GM19467 (cell line): ENCODE measurements around the gene EFNB2.

Source experiments
- ATAC-seq: cut with Tn5 transposase; IDR thresholded peaks from one replicate; pipeline ENCODE4 v1.9.1; 2021; ENCODE audit warnings: mild to moderate bottlenecking, moderate library complexity; ENCODE audit not compliant: unreplicated experiment

Gene EFNB2

GRCh38 chr13:106503730-106504453, 31.6 kb downstream of the EFNB2 start:
- ATAC-seq: no peak

DNA sequence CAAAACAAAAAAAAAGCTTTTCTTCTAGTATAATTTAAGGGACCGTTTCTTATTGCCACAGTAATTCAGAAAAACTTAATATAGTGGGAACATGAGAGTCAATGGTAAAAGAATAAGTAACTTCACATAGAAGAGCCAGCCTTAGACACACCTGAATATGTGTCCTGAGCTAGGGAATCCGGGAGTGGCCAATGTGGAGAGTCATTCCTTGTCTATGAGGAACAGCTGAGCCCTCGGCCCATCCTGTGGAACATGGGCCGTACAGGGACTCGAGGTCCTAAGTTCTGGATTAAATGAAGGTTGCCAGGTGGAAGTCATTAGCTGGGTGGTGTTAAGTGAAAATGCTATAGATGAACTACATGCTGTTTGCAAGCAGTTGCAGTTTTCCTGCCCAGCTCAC, 32.2 kb downstream of the EFNB2 start:
- no peak for ATAC-seq

DNA sequence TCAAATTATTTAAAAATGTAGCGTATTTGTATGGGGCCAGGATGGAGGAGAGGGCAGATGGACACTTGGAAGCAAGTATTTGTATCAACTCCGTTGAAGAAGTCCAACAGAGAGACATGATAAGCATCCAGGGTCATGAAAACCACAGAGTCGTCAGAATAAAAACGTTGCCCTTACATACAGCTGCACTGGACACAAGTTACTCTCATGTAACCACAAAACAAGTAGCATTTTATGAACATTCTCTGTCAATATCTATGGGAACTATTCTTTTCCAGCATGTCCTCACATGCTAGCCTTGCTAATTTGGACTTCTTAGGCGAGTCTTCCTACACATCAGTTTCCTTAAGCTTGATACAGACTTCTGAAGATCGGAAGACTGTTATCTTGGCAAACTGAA, 35.0 kb downstream of the EFNB2 start:
- ATAC-seq: no peak

DNA sequence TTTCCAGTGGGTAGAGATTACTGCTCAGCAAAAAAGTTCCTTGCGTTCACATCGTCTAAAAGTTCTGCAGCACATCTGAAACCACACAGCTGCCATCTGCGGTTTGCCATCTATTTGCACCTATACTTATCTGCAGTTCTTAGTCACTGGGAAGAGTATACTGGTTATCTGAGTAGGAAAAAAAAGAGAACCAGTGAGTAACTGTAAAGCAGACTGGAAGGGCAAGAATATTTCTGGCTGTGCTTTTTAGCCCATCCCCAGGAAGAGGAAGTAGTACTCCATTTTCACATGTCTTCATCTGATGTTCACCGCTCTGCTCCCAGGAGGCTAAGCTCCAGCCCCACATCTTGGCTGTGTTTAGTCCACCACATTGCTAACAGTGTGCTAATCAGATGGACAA, 35.6 kb downstream of the EFNB2 start:
- peak; percentile 39 for ATAC-seq

- no peak for ATAC-seq
Observed at GRCh38 chr13:106499113-106499512, 36.3 kb downstream of the EFNB2 start.

DNA sequence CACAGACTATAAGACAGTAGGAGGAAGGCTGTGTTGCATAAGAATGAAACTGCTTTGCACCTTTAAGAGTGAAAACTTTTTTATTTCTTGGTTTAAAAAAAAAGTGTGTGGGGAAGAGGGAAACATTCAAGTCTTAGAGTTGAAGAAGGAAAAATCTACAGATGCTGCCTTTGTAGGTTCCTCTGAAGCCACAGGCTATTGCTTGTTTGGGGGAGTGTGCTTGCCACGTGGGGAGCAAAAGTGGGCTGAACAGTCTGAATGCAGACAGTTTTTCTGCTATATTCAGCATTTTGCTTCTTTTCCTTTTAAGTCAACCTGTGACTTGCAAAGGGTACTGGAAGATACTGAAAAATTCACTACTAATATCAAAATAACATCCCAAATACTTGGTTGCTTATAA, 36.9 kb downstream of the EFNB2 start:
- ATAC-seq: no peak

DNA sequence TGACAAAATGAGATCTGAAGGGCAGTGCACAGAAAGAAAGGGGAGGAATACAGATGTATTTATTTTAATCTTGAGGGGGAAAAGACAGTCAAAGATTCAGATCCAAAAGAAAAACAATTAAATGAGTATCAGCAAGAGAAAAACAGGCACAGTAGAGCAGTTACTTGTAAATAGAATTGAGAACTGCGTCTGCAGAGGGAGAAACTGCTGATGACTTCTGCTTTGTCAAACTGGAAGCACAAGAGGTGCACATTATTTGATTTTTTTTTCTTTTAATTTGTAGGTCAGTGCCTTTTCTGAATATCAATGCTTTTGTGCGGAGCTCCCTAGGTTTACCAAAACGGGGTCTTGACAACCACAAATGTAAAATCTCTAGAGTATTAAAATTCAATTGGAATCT, 37.3 kb downstream of the EFNB2 start:
- ATAC-seq: no peak

DNA sequence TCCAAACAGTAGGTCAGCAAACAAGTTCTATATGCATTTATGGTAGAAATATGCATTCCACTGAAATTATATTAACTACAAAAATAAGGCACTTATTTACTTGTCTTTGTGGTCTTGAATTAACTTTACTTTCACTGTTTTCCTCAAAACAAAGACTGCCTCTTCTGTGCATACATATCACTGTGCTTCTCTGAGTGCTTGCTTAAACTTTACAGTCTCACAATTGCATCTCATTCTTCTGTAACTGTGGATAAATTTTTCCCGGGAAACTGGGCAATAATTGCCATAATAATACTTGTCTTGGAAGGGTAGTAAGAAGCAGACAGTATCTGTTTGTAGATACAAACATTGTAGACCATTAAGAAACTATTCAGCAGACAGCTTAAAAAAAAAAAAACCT, 38.4 kb downstream of the EFNB2 start:
- no peak for ATAC-seq

DNA sequence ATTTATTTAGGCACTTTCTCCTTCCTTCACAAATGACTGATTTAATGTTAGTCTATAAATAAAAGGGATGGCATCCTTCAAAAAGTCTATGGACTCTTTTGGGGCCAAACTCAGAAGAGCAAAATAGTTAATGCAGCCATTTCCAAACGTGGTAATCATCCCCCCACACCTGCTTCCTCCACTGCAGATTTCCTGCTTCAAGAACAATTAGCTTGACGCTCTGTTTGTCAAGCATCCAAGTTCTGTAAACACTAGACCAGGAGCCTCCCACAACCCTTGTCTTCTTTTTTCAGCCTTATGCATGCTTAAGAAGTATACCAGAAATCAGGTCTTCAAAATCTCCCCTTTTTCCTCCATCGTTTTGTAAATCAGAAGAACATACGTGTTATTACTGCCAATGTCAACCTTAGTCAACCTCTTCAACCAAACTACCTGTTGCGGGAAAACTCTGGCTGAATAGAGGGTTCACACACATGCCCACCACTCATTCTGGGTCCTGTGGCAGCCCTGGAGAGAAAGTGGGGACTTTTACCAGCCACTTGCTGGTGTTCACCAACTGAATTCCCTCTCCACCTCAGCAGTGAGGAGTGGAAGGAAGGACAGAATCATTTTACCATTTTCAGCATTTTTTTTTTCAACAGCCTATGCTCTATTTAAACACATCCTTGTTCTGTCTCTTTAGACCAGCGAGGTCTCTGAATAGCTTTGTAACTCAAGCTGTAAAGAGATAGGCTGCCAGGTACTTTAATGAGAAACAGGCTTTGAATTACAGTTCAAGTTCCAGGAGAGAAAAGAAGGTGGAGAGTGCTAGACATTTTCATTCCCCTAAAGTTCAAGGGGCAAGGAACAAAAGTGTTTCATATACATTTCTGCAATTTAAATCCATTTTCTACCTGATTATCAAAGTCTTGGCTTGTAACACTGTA, 39.1 kb downstream of the EFNB2 start:
- no peak for ATAC-seq

DNA sequence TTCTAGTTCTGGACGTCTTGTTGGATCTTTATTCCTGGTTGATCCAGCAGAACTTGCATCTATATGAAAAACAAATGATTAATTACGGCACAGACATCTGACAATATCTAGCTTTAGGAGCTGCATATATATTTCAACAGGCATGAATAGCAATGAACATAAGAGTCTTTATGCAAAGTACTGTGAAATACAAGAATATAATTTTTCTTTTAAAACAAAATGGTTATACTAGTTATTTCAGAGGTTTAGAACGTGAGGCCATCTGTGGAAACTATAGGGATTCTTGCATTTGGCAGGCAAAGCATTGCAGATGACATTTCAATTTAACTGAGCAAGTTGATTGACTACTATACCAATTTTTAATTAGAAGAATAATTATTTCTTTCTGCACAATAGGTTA, 40.5 kb downstream of the EFNB2 start:
- no peak for ATAC-seq

- no peak for ATAC-seq
Observed at GRCh38 chr13:106494506-106494905, 41.0 kb downstream of the EFNB2 start.

GRCh38 chr13:106493533-106494220, 41.8 kb downstream of the EFNB2 start:
- ATAC-seq: peak; percentile 87

DNA sequence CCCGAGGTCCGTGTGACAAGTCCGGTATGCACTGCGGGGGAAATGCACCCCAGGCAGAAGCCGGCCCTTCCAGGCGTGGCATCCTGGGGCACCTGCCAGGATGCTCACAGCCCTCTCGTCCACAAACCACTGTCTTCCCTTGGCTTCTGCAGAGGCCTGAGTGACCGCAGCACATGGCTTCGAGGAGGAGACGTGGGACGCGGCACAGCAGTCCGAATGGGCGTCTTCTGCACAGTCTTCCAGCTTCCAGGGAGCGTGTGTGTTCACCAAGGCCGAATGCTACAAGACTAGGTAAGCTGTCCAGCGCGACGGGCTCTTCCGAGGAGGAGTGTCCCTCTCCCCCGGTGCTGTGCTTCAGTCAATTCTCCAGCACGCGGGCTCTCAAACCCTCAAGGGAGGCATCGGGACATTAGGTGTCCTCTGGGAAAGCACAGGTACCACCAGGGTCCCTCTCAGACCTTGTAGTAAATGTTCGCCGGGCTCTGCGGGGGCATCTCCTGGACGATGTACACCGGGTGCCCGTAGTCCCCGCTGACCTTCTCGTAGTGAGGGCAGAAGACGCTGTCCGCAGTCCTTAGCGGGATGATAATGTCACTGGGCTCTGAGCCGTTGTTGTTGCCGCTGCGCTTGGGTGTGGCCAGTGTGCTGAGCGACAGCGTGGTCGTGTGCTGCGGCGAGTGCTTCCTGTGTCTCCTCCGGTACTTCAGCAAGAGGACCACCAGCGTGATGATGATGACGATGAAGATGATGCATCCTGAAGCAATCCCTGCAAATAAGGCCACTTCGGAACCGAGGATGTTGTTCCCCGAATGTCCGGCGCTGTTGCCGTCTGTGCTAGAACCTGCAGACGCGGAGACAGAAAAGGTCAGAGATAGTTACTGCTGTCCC, 42.6 kb downstream of the EFNB2 start:
- no peak for ATAC-seq

GRCh38 chr13:106491928-106492587, 43.4 kb downstream of the EFNB2 start:
- no peak for ATAC-seq

DNA sequence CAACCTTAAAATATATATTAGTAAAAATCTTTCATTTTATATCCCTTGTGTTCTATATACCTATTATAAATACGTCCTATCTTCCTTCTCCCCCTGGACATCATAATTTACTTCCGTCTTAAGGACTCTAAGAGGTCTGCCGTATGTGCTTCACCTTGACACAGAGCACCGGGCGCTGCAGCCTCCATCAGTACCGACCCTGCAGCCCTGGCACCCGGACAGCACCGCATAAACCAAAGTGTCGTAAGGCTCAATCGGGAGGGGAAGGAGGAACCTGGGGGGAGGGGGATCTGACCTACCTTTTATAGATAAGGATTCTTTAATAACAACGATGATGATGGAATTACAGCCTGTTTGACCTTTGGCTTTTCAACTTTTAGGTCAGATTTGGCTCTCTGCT, 44.0 kb downstream of the EFNB2 start:
- ATAC-seq: no peak

DNA sequence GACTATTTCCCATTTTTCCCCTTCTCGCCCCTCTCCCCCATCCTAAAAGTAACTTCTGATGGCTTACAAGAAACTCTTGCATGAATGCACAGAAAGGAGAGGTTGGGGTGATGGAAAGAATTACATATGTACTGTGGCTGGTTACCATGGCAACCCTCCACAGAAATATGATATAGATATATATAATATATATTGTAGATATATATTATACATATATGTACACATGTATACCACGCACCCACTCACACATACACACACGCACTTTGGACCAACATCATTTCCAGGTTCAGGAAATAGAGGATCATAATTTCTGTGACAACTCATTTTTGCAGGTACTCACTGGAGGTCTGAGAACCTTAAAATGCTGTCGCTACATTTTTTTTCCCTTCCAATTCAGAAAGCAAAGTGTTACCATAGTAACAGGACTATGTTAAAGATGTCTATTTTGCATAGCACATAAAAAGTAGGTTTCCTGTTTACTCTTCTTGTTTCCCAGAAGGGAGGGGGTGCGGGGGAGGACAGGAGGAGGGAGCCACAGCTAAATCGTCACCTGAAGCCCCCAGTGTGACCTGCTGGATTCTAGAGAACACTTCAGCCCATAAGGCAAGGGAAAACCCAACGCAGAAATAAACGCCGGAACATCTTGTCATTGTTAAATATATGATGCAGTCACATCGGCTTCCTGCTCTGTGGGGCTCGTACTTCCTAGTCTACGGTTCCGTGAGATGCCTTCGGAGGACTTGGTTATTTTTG, 44.7 kb downstream of the EFNB2 start:
- ATAC-seq: no peak

- ATAC-seq: no peak
Observed at GRCh38 chr13:106489849-106490568, 45.5 kb downstream of the EFNB2 start.

DNA sequence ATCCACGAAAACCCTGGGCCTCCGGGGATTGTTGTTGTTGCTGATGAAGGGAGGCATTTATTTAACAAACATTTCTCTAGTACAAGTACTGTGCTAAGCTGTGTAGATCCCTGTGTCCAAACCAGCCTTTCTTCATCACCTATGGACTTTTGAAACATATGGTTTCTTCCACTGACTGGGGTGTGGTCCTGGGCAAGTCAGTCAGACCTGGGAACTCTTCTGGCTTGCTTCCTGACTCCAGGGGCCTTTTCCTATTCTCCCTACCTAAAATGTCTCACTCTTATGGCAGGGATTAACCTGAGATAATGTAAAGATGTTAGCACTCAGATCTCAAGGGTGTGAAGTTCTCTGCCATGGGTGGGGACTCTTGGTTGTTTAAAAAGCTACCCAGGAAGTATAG, 46.8 kb downstream of the EFNB2 start:
- no peak for ATAC-seq

DNA sequence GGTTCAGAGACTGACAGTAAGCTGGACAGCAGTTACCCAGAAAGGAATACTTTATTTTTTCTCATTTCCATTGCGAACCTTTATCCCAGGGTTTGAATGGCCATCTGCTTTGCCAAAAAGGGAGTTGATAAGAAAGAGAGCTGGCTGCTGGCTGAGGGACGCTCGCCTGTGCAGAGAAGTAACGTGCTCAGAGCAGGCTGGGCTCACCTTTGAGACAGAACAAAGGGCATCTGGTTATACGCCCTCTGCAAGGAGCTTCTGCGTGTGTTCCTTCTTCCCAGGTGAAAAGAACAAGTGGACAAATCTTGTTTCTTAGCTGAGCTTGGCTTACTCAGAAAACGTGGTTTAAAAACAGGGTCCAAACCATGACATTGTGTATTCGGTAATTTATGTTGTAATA, 47.4 kb downstream of the EFNB2 start:
- ATAC-seq: no peak
